Fibroblast of lung (primary cell): ENCODE results near the gene TPRG1L. TPM values are rescaled to one million over a fixed set of nuclear protein-coding genes. Genes with fewer than 3 reads are reported as not detected.
A peak's percentile ranks its signal among the peaks of the same experiment; 100 is the strongest.

Experiments used
- DNase-seq, 2 donors: peaks; one replicate each; pipeline versions ENCODE4 v3.0.0 to v3.0.0-alpha.2; 2010; ENCODE audit warnings: low read depth in 2 of 2
- H2AFZ ChIP-seq: 2 replicates; pipeline ENCODE4 v1.5.1; 2012; ENCODE audit warnings: low read length, control low read depth, inconsistent platforms
- H3K27ac ChIP-seq: 2 replicates; pipeline ENCODE4 v1.5.1; 2011; ENCODE audit warnings: low read length, control low read depth; ENCODE audit not compliant: insufficient read depth
- H3K27me3 ChIP-seq: 2 replicates; pipeline ENCODE4 v1.5.1; 2011; ENCODE audit warnings: mild to moderate bottlenecking, low read length; ENCODE audit not compliant: control insufficient read depth, insufficient read depth
- H3K36me3 ChIP-seq: 2 replicates; pipeline ENCODE4 v1.5.1; 2011; ENCODE audit warnings: low read length; ENCODE audit not compliant: control insufficient read depth, insufficient read depth
- H3K4me1 ChIP-seq: 2 replicates; pipeline ENCODE4 v1.5.1; 2011; ENCODE audit warnings: low read length; ENCODE audit not compliant: control insufficient read depth, insufficient read depth; ENCODE audit errors: extremely low read depth
- H3K4me2 ChIP-seq: 2 replicates; pipeline ENCODE4 v1.5.1; 2011; ENCODE audit warnings: low read length, control low read depth; ENCODE audit not compliant: insufficient read depth; ENCODE audit errors: extremely low read depth
- H3K4me3 ChIP-seq, 4 experiments: fragments of 200-600 bp in 1 of 4; sonication (generic) in 1 of 4; replicated peaks in 1 of 4; 2 replicates each; pipeline ENCODE4 v1.5.1; 2011 to 2016; ENCODE audit warnings: low read length in 4 of 4, low read depth in 3 of 4, mild to moderate bottlenecking in 3 of 4, control low read depth in 2 of 4, inconsistent platforms in 1 of 4, mixed read lengths in 1 of 4; ENCODE audit not compliant: insufficient read depth in 1 of 4; ENCODE audit errors: control extremely low read depth in 1 of 4
- H3K79me2 ChIP-seq: 2 replicates; pipeline ENCODE4 v1.5.1; 2012; ENCODE audit warnings: mild to moderate bottlenecking, low read length, inconsistent platforms; ENCODE audit not compliant: control insufficient read depth, insufficient read depth
- H3K9ac ChIP-seq: 2 replicates; pipeline ENCODE4 v1.5.1; 2011; ENCODE audit warnings: mild to moderate bottlenecking, low read length, control low read depth; ENCODE audit not compliant: insufficient read depth
- H3K9me3 ChIP-seq: 2 replicates; pipeline ENCODE4 v1.5.1; 2012; ENCODE audit warnings: low read depth, low read length; ENCODE audit not compliant: control insufficient read depth, insufficient read depth
- H4K20me1 ChIP-seq: 2 replicates; pipeline ENCODE4 v1.5.1; 2011; ENCODE audit warnings: low read length; ENCODE audit not compliant: control insufficient read depth, insufficient read depth; ENCODE audit errors: extremely low read depth
- CTCF ChIP-seq, 2 donors: IDR thresholded peaks in 1 of 2; conservative IDR thresholded peaks in 1 of 2; 1 replicate in 1 of 2; 2 replicates in 1 of 2; pipeline ENCODE4 v1.5.1; 2011 to 2012; ENCODE audit warnings: low read length in 2 of 2, control low read depth in 1 of 2, inconsistent platforms in 1 of 2, low read depth in 1 of 2, mild to moderate bottlenecking in 1 of 2
- EZH2 ChIP-seq: IDR thresholded peaks from 2 replicates; pipeline ENCODE4 v1.5.1; 2012; ENCODE audit warnings: low read length, control low read depth, mild to moderate bottlenecking; ENCODE audit errors: missing control alignments
- polyA plus RNA-seq, 2 donors: library from polyadenylated mRNA; depleted of rRNA in 1 of 2; stranded (reverse) in 1 of 2; unstranded in 1 of 2; fragments of >200 nt; gene quantifications; 2 replicates each; pipeline ENCODE4 v1.2.1, GENCODE V29; 2011 to 2012; ENCODE audit warnings: missing spikeins in 1 of 2
- total RNA-seq: library from RNA; depleted of rRNA; stranded (reverse); fragments of >200 nt; gene quantifications from 2 replicates; pipeline ENCODE4 v1.2.1, GENCODE V29; 2014

Gene TPRG1L
- total and polyA plus RNA-seq, 2 donors (not counting 1 experiment from before 2014, with no cell fraction given): 22.3 to 56.7 TPM

GRCh38 chr1:3651026-3651929 is 26.5 kb downstream of the TPRG1L start:
- no peak overlapping the region for H2AFZ ChIP-seq
- H3K36me3 ChIP-seq: no peaks in the 10 kb centered on the region
- DNase-seq: no peak
- no peaks in the 10 kb centered on the region for H4K20me1 ChIP-seq
- no peak overlapping the region for H3K27ac ChIP-seq
- no peaks in the 10 kb centered on the region for H3K79me2 ChIP-seq
- no peak overlapping the region for H3K4me2 ChIP-seq
- peak; percentile 94 for TF ChIP-seq EZH2
- TF ChIP-seq CTCF (conservative IDR thresholded peaks at IDR 0.05 in 1 of 2, IDR thresholded peaks at IDR 0.05 in 1 of 2; ENCODE audit: low read depth in 1 of 2, low read length in 2 of 2): no peak
- peaks cover 40% of the 10 kb centered on the region for H3K27me3 ChIP-seq
- no peaks in the 10 kb centered on the region for H3K9me3 ChIP-seq
- H3K9ac ChIP-seq: no peak overlapping the region
- H3K4me3 ChIP-seq: no peak overlapping the region
- no peaks in the 10 kb centered on the region for H3K4me1 ChIP-seq

DNA sequence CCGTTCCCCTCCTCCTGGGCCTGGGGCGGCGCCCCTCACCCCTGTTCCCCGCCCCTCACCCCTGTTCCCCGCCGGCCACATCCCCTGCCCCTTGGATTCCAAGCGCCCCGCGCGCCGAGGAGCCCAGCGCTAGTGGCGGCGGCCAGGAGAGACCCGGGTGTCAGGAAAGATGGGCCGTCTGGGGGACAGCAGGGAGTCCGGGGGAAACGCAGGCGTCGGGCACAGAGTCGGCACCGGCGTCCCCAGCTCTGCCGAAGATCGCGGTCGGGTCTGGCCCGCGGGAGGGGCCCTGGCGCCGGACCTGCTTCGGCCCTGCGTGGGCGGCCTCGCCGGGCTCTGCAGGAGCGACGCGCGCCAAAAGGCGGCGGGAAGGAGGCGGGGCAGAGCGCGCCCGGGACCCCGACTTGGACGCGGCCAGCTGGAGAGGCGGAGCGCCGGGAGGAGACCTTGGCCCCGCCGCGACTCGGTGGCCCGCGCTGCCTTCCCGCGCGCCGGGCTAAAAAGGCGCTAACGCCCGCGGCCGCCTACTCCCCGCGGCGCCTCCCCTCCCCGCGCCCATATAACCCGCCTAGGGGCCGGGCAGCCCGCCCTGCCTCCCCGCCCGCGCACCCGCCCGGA is 27.2 kb downstream of the TPRG1L start, which contains the start of gene TP73:
TP73 (plus strand) TSS at position 587 of the 618 bp plus-strand sequence. CDS start 29,850 bp downstream, outside the sequence.
- peaks cover 40% of the 10 kb centered on the region for H3K27me3 ChIP-seq
- no peak within 1 kb of the TSS for H3K4me3 ChIP-seq
- no peak for TF ChIP-seq EZH2
- no peak within 1 kb of the TSS for H3K27ac ChIP-seq
- no peaks in the 10 kb centered on the region for H3K9me3 ChIP-seq
- H2AFZ ChIP-seq: no peak within 1 kb of the TSS
- H3K9ac ChIP-seq: no peak within 1 kb of the TSS
- H3K36me3 ChIP-seq: no peaks in the 10 kb centered on the region
- H3K79me2 ChIP-seq: no peaks in the 10 kb centered on the region
- H4K20me1 ChIP-seq: no peaks in the 10 kb centered on the region
- no peaks in the 10 kb centered on the region for H3K4me1 ChIP-seq
- DNase-seq: peak in 1 of 2 donors; percentile 9
- H3K4me2 ChIP-seq: no peak within 1 kb of the TSS

GRCh38 chr1:3652548-3653285 is 27.9 kb downstream of the TPRG1L start:
- H3K4me3 ChIP-seq: no peak overlapping the region
- H4K20me1 ChIP-seq: no peaks in the 10 kb centered on the region
- no peaks in the 10 kb centered on the region for H3K79me2 ChIP-seq
- no peak overlapping the region for H3K4me2 ChIP-seq
- no peaks in the 10 kb centered on the region for H3K36me3 ChIP-seq
- no peak overlapping the region for H3K27ac ChIP-seq
- H3K9ac ChIP-seq: no peak overlapping the region
- DNase-seq: no peak
- peaks cover 40% of the 10 kb centered on the region for H3K27me3 ChIP-seq
- H3K9me3 ChIP-seq: no peaks in the 10 kb centered on the region
- no peaks in the 10 kb centered on the region for H3K4me1 ChIP-seq
- TF ChIP-seq EZH2 (no peak), CTCF (conservative IDR thresholded peaks at IDR 0.05 in 1 of 2, IDR thresholded peaks at IDR 0.05 in 1 of 2; ENCODE audit: low read depth in 1 of 2, low read length in 2 of 2) (no peak)
- no peak overlapping the region for H2AFZ ChIP-seq
